ENCODE data around the gene MYO5C. TPM values are rescaled to one million over a fixed set of nuclear protein-coding genes. Genes with fewer than 3 reads are reported as not detected.

The MYO5C gene
- total RNA-seq, 1 donor from 2014 or later: 10.3 TPM

DNA sequence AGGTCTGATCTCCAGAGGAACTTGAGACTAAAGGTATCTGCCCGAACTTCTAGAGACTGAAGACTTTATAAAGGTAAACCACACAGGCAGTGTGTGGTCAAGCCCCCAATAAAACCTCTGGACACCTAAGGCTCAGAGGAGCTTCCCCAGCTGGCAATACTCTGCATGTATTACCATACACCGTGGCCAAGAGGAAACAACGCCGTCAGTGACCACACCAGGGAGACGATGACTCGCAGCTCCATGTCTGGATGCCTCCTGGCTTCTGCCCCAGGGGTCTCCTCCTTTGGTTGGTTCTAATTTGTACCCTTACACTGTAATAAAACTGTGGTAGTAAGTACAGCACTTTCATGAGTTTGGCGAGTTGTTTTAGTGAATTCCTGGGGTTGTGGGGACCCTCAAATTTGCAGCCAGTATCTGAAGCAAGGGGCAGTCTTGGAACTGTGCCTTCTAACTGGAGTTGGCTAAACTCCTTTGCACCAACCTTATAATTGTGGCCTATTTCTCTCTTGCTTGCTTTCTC is 150.9 kb downstream of the MYO5C start:
- no peak overlapping the region for H3K27ac ChIP-seq
- TF ChIP-seq POLR2AphosphoS5 (IDR thresholded peaks at IDR 0.05; ENCODE audit: insufficient read depth in 1 of 2, low read depth in 1 of 2): no peak
- TF ChIP-seq, protein P1, sequence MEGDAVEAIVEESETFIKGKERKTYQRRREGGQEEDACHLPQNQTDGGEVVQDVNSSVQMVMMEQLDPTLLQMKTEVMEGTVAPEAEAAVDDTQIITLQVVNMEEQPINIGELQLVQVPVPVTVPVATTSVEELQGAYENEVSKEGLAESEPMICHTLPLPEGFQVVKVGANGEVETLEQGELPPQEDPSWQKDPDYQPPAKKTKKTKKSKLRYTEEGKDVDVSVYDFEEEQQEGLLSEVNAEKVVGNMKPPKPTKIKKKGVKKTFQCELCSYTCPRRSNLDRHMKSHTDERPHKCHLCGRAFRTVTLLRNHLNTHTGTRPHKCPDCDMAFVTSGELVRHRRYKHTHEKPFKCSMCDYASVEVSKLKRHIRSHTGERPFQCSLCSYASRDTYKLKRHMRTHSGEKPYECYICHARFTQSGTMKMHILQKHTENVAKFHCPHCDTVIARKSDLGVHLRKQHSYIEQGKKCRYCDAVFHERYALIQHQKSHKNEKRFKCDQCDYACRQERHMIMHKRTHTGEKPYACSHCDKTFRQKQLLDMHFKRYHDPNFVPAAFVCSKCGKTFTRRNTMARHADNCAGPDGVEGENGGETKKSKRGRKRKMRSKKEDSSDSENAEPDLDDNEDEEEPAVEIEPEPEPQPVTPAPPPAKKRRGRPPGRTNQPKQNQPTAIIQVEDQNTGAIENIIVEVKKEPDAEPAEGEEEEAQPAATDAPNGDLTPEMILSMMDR (IDR thresholded peaks at IDR 0.05): no peak
- TF ChIP-seq POLR2A (IDR thresholded peaks at IDR 0.05): no peak
- H3K4me3 ChIP-seq: no peak overlapping the region
- peaks cover 0 to 19% of the 10 kb centered on the region in 2 donors for H3K36me3 ChIP-seq
- H3K27me3 ChIP-seq: no peaks in the 10 kb centered on the region
- peaks cover 7% of the 10 kb centered on the region for H3K4me1 ChIP-seq
- H3K9me3 ChIP-seq: no peaks in the 10 kb centered on the region
- intact Hi-C loops (cut with DNase I): no loop called here
- DNase-seq (ENCODE audit: extremely low spot score in 2 of 2): no peak

DNA sequence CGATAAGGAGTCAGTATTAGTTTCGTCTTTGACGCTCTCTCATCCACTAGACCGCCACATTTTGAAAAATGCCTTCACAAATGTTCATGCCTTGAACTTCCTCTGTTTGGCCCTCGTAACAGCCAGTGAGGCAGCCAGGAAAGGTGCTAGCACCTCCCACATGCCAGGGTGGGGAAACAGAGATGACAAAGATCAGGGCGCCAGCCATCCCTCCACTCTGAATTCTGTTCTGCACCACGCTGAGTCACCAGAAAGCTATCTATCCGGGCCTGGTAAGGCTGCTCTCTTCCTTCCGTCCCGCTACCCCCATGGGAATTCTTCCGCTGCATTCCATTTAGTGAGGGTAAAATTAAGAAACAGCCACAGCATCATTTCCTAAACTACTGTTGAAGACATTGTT is 151.7 kb downstream of the MYO5C start:
- no peak for DNase-seq (ENCODE audit: extremely low spot score in 2 of 2)
- TF ChIP-seq, protein P1 (IDR thresholded peaks at IDR 0.05): no peak
- no peak for TF ChIP-seq POLR2A (IDR thresholded peaks at IDR 0.05)
- no peak for TF ChIP-seq POLR2AphosphoS5 (IDR thresholded peaks at IDR 0.05; ENCODE audit: insufficient read depth in 1 of 2, low read depth in 1 of 2)
- intact Hi-C loops (cut with DNase I): no loop called here
- Histone ChIP-seq H3K4me1 (peaks cover 12% of the 10 kb centered on the region), H3K27ac (no peak overlapping the region), H3K9me3 (no peaks in the 10 kb centered on the region), H3K4me3 (no peak overlapping the region), H3K36me3 (peaks cover 0 to 11% of the 10 kb centered on the region in 2 donors), H3K27me3 (no peaks in the 10 kb centered on the region)

MicroRNAs within 50 kb of the gene (microRNA counts, 767-probe panel; counts per million panel counts)
- 238 to 261 counts per million in 2 donors for microRNA hsa-miR-1266

Small RNA genes lying within 50 kb of the gene (microRNA-seq; reads per million reads assigned to microRNA genes)
- not detected for gene MIR1266 (ENCODE audit: borderline number of aligned reads, borderline replicate concordance)

Small RNA genes lying within 50 kb of the gene (small RNA-seq; reads per million reads assigned to genes)
- not detected for gene MIR1266
- gene RF00019: not detected

Other genes with a start within 250 kb of the MYO5C start
- 4.7 TPM for gene BCL2L10, start 183.0 kb downstream of the MYO5C start, total RNA-seq
- gene GNB5, start 104.4 kb downstream of the MYO5C start, total RNA-seq: 48.6 TPM
- gene MYO5A, start 233.1 kb upstream of the MYO5C start, total RNA-seq: 31.2 TPM

All from vagina (tissue), 2 donors.